ENCODE results near the gene TMEM131L.
"Not testable (repeated sequence)": the region's sequence is repeated elsewhere in the genome, so short reads cannot be mapped to it uniquely, and the experiment has no call there.

TMEM131L gene

DNA sequence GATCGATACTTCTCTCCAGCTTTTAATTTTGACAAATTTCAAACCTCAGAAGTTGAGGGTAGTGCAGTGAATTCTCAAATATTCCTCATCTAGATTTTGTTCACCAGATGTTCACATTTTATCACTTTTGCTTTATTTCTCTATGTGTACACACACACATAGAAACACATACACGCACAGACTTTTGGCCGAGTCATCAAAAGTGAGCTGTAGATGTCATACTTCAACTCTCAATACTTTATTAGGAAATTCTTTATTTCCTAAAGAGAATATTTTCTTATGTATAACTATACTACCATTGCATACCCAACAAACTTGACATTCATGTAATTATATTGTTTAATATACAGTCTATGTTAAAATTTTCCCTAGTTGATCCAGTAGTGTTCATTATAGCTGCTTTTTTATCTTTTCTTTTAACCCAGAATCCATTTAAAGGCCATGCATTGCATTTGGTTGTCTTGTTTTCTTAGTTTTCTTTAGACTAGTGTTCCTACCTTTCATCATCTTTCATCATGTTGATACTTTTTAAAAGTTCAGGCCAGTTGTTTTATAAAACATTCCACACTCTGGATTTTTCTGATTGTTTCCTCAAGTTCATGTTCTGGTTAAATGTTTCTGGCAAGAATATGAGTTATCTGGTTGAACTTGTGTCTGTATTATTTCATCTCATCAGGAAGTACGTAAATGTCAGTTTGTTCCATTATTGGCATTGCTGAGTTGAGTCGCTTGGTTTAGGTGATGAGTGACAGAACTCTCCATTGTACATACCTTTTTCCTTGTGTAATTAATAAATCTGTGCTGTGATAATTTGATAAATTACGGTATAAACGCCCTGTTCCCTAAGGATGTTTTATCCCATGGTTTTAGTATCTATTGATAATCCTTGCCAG is 123.8 kb downstream of the TMEM131L start:
- no peak for DNase-seq

DNA sequence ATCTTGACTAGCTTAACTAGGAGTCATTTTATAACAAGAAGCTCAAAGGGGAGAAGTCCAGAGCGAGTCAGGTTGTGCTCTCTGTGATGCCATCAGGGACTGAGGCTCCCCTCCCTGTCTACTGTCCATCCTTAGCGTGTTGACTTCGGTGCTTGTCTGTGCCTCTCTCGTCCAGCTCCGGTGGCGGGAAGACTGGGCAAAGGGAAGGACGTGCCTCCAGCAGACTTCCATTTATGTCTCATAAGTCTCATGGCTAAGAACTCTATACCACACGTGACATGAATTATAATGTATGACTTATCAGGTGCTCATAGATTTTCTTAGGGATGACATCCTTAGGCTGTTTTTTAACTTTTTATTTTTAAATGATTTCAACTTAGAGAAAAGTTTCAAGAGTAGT is 125.3 kb downstream of the TMEM131L start:
- DNase-seq, result no peak

DNA sequence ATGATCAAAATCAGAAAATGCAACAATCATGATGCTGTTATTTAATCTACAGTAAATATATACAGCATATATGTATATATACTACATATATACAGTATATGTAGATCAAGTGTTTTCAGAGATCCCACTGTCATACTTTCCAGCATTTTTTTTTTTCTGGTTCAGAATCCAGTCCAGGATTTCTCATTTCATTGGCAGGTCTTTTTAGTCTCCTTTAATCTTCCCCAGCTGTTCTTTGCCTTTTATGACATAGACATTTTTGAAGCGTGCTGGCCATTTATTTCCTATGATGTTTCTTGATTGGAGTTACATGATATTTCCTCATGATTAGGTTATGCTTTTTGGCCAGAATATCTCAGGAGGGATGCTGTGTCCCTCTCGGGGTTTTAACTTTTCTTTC is 125.9 kb downstream of the TMEM131L start:
- no peak for DNase-seq

DNA sequence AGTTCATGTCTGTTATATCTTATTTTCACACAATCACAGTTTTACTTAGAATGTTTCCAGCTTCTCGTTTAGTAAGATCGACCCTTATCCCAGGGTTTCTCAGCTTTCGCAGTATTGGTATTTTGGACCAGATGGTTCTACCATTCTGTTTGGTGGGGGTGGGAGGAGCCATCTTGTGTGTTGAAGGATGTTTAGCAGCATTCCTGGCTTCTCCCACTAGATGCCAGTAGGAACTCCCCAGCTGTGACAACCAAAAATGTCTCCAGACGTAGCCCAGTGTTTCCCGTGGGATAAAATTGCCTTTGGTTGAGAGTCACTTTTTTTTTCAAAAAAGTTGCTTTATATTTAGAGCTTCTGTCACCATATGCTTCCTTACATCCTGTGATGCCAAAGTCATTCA is 127.0 kb downstream of the TMEM131L start:
- no peak for DNase-seq

DNA sequence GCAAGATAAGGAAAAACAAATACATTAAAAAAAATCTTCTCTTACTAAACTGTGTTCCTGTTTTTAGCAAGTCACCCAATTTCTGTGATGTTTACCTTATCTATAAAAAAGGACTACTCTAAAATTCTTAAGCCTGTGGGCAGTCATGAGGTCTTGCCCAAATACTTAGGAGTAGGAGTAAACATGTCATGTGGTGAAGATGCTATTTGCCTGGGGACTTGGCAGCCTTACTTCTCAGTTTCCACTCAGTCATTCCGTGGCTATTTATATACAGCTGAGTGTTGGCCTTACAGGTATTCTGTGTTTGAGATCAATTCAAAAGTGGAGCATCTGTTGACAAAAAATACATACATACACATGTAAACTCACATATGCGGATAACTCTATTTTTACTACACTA is 128.1 kb downstream of the TMEM131L start:
- no peak for DNase-seq

DNA sequence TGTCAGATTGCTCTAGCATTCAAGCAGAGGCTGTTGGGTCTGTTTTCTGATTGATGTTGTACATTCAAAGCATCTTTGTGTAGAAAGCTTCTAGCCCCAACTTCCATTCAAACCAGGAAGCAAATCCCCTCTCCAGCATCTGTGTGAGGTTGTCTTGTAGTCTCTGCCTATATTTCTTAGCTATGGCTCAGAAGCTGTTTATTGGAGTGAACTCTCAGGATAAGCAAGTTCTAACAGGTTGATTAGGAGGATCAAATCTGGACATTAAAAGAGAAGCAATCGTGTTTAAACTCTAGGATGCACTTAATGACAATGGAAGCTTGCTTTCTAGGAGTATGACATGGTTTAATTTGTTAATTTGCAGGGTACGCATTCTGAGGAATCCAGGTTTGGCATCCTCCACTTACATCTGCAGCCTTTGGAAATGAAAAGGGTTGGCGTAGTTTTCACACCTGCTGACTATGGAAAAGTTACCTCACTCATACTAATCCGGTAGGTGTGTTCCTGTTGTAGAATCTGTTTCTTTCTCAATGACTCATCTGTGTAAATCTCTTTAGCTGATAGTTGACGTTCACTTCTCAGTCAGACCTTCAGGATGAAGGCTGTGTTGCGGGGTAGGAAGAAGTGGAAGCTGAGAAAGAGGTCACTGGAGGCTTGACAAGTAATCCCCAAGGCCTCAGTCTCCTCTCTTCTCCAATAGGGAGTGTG is 129.9 kb downstream of the TMEM131L start:
- DNase-seq, result no peak

DNA sequence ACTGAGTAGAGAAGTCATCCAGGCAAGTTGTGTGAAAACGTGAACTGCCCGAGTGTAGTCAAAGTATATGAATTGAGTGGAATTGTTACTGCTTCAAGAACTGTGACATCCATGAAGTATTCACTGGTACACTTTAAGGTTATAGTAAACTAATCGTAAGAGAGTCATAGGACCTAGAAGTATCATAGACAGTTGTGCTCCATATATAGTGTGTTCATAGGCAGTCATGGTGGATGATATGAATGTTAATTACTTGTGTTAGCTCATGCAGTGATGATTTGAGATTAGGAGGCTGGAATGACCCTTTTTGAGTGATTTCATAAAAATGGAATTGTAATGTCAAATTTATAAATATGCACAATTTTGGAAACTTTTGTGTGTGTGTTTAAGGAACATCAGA is 136.6 kb downstream of the TMEM131L start:
- DNase-seq, result no peak

DNA sequence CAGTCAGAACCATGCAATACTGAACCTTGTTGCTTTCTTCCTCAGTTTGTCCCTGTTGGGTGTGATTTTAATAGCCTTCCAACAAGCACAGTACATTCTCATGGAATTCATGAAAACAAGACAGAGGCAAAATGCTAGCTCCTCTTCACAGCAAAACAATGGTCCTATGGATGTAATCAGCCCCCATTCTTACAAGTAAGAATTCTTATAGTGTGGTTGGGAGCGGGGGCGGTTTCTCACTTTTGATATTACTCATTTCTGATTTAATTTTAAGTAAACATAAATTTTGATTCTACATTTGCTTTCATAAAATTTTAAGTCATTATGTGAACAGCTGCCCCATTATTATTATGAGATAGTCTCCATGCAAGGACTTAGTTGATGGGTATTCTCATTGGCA is 137.1 kb downstream of the TMEM131L start:
- no peak for DNase-seq

DNA sequence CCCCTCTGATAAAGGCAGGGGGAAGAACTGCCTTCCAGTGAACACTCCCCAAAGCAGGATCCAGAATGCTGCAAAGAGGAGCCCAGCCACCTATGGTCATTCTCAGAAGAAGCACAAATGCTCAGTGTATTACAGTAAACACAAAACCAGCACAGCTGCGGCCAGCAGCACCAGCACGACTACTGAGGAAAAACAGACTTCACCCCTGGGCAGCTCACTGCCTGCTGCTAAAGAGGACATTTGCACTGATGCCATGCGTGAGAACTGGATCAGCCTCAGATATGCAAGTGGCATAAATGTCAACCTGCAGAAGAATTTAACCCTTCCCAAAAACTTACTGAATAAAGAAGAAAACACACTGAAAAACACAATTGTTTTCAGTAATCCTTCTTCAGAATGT is 137.7 kb downstream of the TMEM131L start:
- DNase-seq, result no peak

DNA sequence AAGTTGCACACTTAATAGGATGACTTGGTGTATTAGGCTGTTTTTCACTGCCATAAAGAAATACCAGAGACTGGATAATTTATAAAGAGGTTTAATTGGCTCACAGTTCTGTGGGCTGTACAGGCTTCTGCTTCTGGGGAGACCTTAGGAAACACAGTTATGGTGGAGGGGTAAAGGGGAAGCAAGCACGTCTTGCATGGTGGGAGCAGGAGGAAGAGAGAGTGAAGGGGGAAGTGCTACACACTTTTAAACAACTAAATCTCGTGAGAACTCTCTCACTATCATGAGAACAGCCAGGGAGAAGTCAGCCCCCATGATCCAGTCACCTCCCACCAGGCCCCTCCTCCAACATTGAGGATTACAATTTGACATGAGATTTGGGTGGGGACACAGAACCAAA is 142.9 kb downstream of the TMEM131L start:
- DNase-seq, result not testable (repeated sequence)

DNA sequence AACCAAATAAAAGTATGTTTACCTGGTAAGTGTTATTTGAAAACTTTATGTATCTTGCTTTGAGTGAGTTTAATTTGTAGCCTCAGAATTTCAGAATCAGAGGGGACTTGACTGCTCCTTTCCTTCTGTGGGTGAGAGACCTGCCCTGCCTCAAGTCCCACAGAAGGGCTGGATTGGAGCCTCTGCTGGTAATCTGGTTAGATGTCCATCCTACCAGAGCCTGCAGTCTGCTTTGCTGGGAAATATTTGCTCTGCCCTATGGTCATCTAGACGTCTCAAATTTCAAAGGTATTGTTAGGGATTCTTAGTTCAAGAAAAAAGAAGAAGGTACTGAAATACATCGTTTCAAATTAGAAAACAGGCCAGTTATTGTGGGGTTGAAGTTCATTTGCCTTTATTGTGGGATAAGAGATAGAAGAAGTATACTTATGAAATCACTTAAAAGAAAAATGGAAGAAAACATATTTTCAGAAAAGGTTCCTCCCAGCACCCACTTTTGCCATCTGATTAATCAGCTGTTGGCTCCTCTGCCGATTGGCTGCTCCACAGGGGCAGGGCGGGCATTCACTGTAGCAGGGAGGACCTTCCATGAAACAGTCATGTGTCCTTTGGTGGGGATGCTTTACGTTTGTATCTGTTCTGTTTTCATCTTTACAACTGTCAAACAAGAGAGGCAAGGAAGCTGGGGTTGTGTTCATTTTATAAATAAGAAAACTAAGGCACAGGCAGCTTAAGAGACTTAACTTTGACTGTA is 144.6 kb downstream of the TMEM131L start:
- DNase-seq, result no peak

DNA sequence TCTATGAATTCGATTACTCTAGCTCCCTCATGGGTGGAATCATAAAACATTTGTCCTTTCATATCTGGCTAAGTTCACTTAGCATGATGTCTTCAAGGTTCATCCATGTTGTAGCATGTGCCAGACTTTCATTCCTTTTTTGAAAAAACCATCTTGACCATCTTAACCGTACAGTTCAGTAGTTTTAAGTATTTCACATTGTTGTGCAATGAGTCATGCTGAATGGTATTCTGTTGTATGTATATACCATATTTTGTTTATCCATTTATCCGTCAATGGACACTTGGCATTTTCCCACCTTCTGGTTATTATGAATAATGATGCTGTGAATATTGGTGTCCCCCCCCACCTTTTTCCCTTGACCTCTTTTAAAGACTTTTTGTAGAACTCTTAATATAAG is 145.5 kb downstream of the TMEM131L start:
- DNase-seq, result no peak

DNA sequence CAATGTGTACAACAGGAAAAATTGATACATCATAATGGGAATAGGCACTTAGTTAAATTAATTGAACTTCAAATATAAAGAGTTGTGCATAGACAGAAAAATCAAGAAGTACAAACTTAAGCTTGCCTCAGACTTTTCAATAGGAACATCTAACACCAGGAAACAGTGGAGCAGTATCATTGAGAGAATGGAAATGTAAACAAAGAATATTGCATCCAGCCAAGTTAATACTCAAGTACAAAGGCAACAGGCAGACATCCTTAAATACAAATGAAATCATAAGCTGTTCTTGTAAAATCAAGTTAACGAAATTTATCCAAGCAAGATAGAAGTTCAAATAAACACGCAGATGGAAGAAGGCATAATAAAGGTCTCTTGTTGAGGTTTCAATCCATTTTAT is 146.7 kb downstream of the TMEM131L start:
- DNase-seq, result no peak

DNA sequence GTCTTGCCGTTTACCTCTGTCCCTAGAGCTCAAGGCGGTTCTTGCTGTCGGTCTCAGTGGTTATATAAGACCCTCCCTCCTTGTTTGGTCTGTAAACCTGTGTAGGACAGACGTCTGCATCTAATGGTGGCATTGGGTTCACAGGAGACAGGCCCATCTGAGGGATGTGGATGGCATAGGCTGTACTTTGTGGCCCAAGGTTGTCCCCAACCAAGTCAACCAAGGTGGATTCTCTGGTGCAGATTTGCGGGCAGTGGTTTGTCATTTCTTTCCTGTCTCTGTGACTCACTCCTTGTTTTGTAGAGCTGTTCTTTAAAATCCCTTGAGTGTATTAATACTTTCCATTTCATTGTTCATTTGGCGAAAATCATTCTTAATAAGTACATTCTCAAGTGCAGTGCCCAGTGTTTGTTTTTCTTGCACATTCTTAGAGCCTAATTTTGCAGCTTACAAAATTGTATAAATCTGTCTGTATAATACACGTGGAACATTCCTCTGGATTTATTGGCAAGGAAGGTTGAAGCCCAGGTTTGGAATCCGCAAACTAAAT is 149.9 kb downstream of the TMEM131L start:
- no peak for DNase-seq

DNA sequence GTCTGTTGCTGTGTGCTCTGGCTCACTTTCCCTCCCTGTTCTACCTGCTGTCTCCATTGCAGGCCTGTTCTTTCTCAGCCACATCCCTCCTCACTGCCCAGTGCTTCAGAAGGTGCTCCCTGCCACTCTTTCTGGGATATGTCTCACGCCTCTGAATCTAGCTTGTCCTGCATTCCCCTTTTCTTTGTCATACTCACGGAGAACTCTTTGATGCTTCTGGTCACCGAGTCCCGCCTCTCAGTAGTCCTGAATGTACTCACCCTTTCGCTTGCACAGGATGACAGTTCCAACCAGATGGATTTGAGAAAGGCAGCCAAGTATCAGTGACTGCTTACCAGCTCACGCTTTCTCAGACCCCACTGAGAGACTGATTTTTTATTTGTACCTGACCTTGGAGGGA is 152.7 kb downstream of the TMEM131L start:
- DNase-seq, result no peak

DNA sequence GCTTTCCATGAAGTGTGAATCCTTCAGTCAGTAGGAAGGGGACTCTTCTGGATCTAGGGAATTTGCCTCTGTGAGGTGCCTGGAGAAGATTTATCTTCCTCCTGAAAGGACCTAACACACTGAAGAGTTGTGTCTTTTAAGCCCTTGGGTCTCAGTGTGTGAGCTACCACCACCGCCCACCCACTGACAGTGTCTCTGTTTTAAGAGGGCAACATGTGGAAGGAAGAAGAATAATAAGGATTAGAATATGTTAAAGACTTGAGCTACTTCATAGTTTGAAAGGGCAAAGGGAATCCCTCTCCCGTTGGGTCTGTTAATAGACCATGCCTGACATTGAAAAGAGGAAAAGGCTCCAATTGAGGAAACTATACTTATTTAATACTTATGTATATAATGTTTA is 153.7 kb downstream of the TMEM131L start:
- DNase-seq, result no peak

DNA sequence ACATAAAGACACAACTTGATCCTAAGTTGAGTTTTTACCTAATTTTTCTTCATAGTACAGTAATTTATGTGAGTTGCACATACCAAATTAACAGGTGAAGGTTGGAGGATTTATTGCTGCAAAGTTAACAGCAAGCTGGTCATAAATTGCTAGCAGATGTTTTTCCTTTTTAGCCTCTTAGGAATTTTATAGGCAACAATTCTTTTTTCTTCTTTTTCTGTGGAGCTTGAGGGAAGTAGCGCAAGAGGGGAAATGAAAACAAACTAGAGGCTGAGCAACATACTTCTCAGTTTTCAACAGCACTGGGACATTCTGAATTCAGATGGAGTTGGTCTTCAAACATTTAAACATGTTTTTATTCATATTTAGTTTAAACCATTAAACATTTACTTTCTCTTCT is 154.2 kb downstream of the TMEM131L start:
- DNase-seq, result no peak

DNA sequence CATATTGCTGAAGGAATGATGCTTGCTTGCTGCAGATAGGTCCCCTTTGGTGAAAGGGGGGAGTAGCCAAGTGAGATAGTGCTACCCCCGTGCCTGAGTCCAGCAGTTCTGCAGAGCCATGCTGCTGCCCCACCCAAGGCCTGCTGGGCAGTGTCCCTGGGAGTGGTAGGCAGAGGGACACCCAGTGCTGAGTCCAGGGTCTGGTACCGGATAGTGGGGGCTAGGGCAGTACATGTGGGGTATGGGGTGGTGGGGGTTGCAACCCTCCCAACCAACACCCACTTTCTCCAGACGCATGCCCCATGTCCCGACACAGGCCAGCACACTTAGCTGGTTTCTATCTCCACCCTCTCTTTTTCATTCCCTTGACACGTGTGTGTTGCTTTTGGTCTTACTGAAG is 155.9 kb downstream of the TMEM131L start:
- no peak for DNase-seq

DNA sequence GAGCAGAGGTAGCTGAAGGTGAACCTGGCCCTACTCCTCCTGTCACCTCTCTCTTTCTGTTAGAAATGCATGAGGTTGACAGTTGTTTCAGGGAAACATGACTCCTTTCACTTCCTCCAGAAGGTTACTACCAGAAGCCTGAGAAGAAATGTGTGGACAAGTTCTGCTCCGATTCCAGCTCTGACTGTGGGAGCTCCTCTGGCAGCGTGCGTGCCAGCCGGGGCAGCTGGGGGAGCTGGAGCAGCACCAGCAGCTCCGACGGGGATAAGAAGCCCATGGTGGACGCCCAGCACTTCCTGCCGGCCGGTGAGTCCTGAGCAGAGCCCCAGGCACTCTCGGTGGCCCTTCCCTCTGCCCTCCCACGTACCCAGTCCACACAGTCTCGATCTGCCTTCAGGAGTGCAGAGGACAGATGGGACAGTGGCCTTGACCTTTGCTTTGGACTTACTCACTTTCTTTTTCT is 156.6 kb downstream of the TMEM131L start:
- no peak for DNase-seq

DNA sequence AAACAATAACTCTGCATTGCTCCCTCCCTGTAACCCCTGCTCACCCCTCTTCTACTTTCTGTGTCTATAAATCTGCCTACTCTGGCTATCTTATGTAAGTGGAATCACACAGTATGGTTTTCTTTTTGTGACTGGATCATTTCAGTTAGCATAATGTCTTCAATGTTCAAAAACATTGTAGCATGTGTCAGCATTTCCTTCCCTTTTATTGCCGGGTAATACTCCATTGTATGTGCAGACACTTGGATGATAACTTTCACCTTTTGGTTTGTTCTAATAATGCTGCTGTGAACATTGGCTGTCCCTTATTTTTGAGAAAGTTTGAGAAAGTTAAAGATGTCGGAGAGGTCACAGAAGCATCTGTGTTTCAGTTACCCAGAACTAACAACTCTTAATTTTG is 157.3 kb downstream of the TMEM131L start:
- no peak for DNase-seq

DNA sequence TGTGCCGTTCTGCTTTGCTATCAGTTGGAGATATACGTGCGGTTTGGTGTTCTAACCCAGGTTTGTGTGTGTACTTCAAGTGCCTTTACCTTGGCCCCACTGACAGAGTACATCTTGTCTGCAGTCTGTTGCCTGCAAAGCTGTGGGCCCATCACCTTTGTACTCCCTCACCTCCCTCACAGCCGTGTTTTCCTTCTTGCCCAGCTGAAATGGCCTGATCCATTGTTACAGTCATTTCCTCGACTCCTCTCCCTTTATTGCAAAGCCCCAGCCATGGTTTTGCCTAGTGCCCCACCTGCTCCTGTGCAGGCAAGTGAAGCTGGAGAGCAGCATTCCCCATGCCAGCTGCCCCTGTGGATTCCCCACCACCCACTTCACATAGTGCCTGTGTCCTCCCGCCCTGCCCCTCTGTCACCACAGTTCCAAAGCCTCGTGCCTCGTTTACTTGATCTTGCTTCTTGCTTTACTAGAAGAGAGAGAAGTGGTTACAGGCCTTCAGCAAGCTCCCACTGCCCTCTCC is 162.7 kb downstream of the TMEM131L start:
- no peak for DNase-seq

DNA sequence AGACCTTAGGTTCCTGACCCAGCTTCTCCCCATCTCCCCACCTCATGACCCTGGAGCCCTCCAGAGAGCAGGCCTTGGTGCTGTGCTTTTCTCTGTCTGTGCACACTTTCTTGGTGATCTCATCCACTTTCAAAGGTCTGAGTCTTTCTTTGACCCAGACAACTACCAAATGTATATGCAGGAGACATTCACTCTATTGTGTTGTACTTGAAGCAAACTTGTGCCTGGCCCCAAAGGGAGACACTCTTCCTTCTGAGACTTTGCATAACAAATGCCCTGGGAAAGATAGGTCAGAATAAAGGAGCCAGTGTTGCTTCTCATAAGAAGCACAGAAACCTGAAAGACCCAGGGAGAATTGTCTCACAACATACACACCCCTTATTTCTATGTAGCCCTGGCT is 163.6 kb downstream of the TMEM131L start:
- no peak for DNase-seq

DNA sequence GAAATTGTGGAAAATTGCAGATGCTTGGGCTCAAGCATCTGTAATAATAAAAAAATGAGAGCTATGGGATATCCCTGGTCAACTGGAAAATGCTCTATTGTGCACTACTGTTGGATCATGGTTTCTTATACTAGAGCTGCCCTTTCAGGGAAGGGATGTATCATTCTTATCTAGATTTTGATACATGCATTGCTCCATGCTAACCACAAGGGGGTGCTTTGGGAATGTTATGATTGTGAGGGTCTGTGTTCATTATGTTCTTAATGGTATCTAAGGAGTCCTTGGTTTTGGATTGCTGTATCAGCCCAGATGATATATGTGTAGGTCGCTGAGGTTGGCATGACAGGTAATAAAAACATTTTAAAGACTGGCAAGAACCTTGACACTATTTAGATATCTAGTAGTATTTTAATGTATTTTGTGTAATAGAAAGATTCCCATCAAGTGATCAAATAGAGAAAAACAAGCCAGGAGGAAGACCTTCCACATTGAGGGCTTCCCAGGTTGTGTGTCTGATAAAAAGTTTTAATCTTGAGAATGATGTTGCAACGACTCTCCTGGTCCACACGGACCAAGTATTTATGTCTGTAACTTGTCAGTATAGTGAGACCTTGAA is 168.7 kb downstream of the TMEM131L start:
- peak in 1 of 2 experiments; percentile 15 for DNase-seq
